NB4 (cell line): Measurements from ENCODE around the gene TMPRSS6.

ENCODE experiments used
- POLR2A ChIP-seq: IDR thresholded peaks from 2 replicates; pipeline ENCODE4 v1.6.1; 2011; ENCODE audit warnings: mild to moderate bottlenecking; ENCODE audit not compliant: insufficient read length; ENCODE audit errors: extremely low read depth
- TF ChIP-seq, protein P1 (sequence below): IDR thresholded peaks from one replicate; pipeline ENCODE4 v1.5.1; 2012; ENCODE audit warnings: low read depth, low read length

DNA sequence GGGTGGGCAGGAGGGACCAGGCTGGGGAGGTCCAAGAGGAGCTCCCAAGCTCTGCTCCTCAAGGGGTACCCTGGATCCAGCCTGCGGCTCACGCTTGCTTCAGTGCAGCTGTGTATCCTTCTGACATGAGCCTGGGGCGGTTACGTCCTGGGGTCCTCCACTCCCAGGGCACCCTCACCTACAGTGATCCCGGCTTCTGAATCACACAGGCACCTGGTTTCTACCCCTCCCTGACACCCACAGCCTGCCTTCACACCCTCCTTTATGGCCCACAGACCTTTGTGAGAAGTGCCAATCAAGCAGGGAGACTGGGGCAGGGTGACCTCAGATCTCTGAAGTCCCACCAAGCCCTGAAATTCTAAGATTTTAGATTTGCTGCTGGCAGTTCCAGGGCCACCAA, 88.5 kb downstream of the TMPRSS6 start:
- TF ChIP-seq, protein P1, sequence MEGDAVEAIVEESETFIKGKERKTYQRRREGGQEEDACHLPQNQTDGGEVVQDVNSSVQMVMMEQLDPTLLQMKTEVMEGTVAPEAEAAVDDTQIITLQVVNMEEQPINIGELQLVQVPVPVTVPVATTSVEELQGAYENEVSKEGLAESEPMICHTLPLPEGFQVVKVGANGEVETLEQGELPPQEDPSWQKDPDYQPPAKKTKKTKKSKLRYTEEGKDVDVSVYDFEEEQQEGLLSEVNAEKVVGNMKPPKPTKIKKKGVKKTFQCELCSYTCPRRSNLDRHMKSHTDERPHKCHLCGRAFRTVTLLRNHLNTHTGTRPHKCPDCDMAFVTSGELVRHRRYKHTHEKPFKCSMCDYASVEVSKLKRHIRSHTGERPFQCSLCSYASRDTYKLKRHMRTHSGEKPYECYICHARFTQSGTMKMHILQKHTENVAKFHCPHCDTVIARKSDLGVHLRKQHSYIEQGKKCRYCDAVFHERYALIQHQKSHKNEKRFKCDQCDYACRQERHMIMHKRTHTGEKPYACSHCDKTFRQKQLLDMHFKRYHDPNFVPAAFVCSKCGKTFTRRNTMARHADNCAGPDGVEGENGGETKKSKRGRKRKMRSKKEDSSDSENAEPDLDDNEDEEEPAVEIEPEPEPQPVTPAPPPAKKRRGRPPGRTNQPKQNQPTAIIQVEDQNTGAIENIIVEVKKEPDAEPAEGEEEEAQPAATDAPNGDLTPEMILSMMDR: no peak
- TF ChIP-seq POLR2A: no peak
